Right lobe of liver (tissue), 6 donors: ENCODE data around the gene PTMA. TPM values are rescaled to one million over a fixed set of nuclear protein-coding genes. Genes with fewer than 3 reads are reported as not detected.
"Not testable (repeated sequence)": the region's sequence is repeated elsewhere in the genome, so short reads cannot be mapped to it uniquely, and the experiment has no call there.

Experiments
- ATAC-seq, 4 donors: fragments of 200-7000 bp; cut with Tn5 transposase; one replicate each; pipeline ENCODE4 v1.9.1; 2020; ENCODE audit warnings: mild to moderate bottlenecking in 4 of 4, moderate library complexity in 4 of 4
- DNase-seq, 3 donors: peaks; one replicate each; pipeline ENCODE4 v3.0.0-alpha.2; 2020
- H3K27ac ChIP-seq, 3 donors: fragments of 200-600 bp; one replicate each; pipeline ENCODE4 v1.8.0; 2022
- H3K27me3 ChIP-seq, 2 donors: fragments of 200-600 bp; one replicate each; pipeline ENCODE4 v1.8.0; 2022
- H3K36me3 ChIP-seq, 4 donors: fragments of 200-600 bp; sonication (generic) in 1 of 4; one replicate each; pipeline versions ENCODE4 v1.5.1 to v1.8.0; 2017 to 2022; ENCODE audit warnings: control low read depth in 1 of 4
- H3K4me1 ChIP-seq, 4 donors: fragments of 200-600 bp; sonication (generic) in 1 of 4; one replicate each; pipeline versions ENCODE4 v1.5.1 to v1.8.0; 2017 to 2022; ENCODE audit warnings: control low read depth in 1 of 4
- H3K4me3 ChIP-seq, 3 donors: fragments of 200-600 bp; one replicate each; pipeline ENCODE4 v1.8.0; 2022
- H3K9me3 ChIP-seq, 4 donors: fragments of 200-600 bp; sonication (generic) in 1 of 4; one replicate each; pipeline versions ENCODE4 v1.5.1 to v1.8.0; 2017 to 2022; ENCODE audit warnings: control low read depth in 1 of 4
- POLR2A ChIP-seq: fragments of 450-650 bp; IDR thresholded peaks from one replicate; pipeline ENCODE4 v1.6.1; 2017; ENCODE audit warnings: antibody characterized with exemption, mild to moderate bottlenecking
- WGBS: methylation state at CpG from one replicate; pipeline ENCODE4 v1.1.6; 2018; ENCODE audit warnings: low coverage, low lambda C conversion rate; ENCODE audit not compliant: insufficient coverage; ENCODE audit errors: missing lambda C conversion rate; 5-methylcytosine and 5-hydroxymethylcytosine counted together
- intact Hi-C, 2 donors: fragments of 100-400 bp; cut with DNase I; formaldehyde crosslinking; loops; one replicate each; pipeline versions ENCODE4 v1.11.2 to v1.14.1; 2022
- long read RNA-seq: library from polyadenylated mRNA; unstranded; transcript quantifications from one replicate; pipeline ENCODE4 v2.0.0, GENCODE V29; 2019
- total RNA-seq, 6 experiments: library from RNA; depleted of rRNA in 2 of 6; stranded (reverse); fragments of >200 nt in 2 of 6; fragmentation: NEBNext Ultra II Directional in 3 of 6; extraction: Animal tissue kit (Norgen Biotek cat#: 25700) in 3 of 6; gene quantifications; one replicate each; pipeline versions ENCODE4 v1.1.0 to v1.2.4, GENCODE V29; 2016 to 2023
- TF ChIP-seq, protein P1 (sequence below), 4 donors: fragments of 200-600 bp in 3 of 4; fragments of 450-650 bp in 1 of 4; IDR thresholded peaks; one replicate each; pipeline versions ENCODE4 v1.5.1 to v1.8.0; 2016 to 2022; ENCODE audit warnings: antibody characterized with exemption in 4 of 4, mild to moderate bottlenecking in 2 of 4
- donor health status: DM: no; HTN: yes; CAD: no.
- donor health status: DM: no; HTN: no; CAD: no.
- donor health status: DM: no; HTN: no; CAD: no.
- donor health status: DM: no; HTN: yes; CAD: no.
- donor health status: DM: no; HTN: yes; CAD: no.

The PTMA gene, protein sequence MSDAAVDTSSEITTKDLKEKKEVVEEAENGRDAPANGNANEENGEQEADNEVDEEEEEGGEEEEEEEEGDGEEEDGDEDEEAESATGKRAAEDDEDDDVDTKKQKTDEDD
- total RNA-seq, result 100 to 1,000 TPM; 180 to 373 (median 252) TPM
- long read RNA-seq, transcript PTMA-202 (5 exons, 1,221 nt), result major isoform, 79 of 101 reads
- long read RNA-seq, transcript PTMA-201 (5 exons, 1,212 nt), result minor isoform, 8 of 101 reads
- long read RNA-seq, partial matches to known transcripts, result 7 of 101 reads
- long read RNA-seq, other reads (novel, unspliced or antisense), result 6 of 101 reads

DNA sequence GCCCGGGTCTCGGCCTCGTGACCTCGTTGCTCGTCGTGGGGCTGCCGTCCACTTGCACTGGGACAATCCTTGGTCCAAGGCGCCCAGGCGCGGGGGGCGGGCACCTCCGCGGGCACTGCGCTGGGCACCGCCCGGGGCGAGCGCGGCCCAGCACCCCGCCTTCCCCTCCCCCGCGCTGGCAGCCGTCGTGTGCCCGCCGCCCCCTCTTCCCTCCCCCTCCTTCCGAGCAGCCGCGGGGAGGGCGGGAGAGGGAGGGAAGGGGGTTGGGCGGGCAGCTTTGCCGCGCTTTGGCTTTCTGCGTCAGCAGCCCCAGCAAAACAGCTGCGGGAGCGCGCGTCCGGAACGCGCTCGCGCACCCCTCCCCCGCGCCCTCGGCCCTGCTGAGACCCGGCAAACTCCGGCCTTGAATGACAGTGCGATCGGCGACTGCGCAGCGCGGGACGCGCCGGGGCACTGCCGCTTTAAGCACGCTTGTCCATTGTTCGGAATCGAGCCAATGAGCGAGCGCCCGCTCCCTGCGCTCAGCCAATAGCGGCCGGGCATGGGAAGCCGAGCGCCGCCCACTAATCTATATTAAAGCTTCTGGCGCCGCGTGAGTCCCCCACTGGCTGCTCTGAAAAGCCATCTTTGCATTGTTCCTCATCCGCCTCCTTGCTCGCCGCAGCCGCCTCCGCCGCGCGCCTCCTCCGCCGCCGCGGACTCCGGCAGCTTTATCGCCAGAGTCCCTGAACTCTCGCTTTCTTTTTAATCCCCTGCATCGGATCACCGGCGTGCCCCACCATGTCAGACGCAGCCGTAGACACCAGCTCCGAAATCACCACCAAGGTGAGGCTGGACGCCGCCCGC, at the start of gene PTMA:
Gene PTMA, plus strand, starts transcription at position 599 of the 846 bp plus-strand sequence. Its CDS starts 182 bp downstream, at position 781.
- Histone ChIP-seq H3K9me3 (no peaks in the 10 kb centered on the region), H3K4me3 (peak within 1 kb of the TSS; percentile 82 to 97 (median 94)), H3K4me1 (peaks cover 0 to 21% (median 10%) of the 10 kb centered on the region in 4 donors), H3K27ac (peak within 1 kb of the TSS; percentile 99 to 100 (median 100)), H3K36me3 (peaks cover 0 to 11% (median 4%) of the 10 kb centered on the region in 4 donors), H3K27me3 (no peaks in the 10 kb centered on the region)
- peak; percentile 93 for TF ChIP-seq POLR2A
- TF ChIP-seq, protein P1, sequence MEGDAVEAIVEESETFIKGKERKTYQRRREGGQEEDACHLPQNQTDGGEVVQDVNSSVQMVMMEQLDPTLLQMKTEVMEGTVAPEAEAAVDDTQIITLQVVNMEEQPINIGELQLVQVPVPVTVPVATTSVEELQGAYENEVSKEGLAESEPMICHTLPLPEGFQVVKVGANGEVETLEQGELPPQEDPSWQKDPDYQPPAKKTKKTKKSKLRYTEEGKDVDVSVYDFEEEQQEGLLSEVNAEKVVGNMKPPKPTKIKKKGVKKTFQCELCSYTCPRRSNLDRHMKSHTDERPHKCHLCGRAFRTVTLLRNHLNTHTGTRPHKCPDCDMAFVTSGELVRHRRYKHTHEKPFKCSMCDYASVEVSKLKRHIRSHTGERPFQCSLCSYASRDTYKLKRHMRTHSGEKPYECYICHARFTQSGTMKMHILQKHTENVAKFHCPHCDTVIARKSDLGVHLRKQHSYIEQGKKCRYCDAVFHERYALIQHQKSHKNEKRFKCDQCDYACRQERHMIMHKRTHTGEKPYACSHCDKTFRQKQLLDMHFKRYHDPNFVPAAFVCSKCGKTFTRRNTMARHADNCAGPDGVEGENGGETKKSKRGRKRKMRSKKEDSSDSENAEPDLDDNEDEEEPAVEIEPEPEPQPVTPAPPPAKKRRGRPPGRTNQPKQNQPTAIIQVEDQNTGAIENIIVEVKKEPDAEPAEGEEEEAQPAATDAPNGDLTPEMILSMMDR (IDR thresholded peaks at IDR 0.05), result peak in 1 of 4 donors; percentile 4
- intact Hi-C loops, result no loop called here
- peak; percentile 100 for DNase-seq
- WGBS, result 0% methylated on average over 8 of the region's 97 CpGs
- peak; percentile 66 to 82 (median 69) for ATAC-seq

DNA sequence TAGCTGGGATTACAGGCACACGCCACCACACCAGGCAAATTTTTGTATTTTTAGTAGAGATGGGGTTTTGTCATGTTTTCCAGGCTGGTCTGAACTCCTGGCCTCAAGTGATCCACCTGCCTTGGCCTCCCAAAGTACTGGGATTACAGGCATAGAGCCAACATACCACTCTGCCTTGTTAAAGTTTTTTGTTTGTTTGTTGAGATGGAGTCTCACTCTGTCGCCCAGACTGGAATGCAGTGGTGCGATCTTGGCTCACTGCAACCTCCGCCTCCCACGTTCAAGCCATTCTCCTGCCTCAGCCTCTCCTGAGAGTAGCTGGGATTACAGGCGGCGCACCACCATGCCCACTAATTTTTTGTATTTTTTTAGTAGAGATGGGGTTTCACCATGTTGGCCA, 48.3 kb upstream of the PTMA start:
- H3K36me3 ChIP-seq, H3K9me3 ChIP-seq, intact Hi-C loops, H3K27me3 ChIP-seq, H3K4me3 ChIP-seq, DNase-seq, H3K4me1 ChIP-seq, ATAC-seq, H3K27ac ChIP-seq: not testable (repeated sequence)
- WGBS, result 100% methylated on average over 6 of the region's 7 CpGs

DNA sequence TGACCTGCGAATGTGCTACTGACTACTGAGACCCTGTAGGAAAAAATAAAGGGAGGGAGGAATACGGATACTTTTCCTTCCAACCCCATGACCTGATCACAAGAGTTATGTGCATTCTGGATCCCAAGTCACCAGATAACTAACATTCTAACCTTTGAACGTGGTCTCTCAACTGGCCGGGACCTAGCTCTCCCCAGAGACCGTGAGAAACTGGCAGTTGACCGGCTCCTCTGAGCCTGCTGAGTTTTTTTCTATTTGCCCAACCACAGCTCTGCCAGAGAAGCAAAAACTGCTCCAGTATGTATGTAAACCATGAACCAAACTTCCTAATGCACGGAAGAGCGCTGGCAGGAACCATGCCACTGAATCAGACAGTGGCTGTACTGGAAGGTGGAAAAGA, 47.5 kb upstream of the PTMA start:
- DNase-seq, result no peak
- ATAC-seq, result peak in 1 of 4 donors; percentile 20
- Histone ChIP-seq H3K9me3 (peaks cover 0 to 2% (median 0%) of the 10 kb centered on the region in 4 donors), H3K4me1 (peaks cover 0 to 6% (median 2%) of the 10 kb centered on the region in 4 donors), H3K36me3 (no peaks in the 10 kb centered on the region), H3K27me3 (no peaks in the 10 kb centered on the region), H3K4me3 (no peak overlapping the region), H3K27ac (no peak overlapping the region)
- TF ChIP-seq, protein P1 (IDR thresholded peaks at IDR 0.05), result no peak
- no peak for TF ChIP-seq POLR2A
- intact Hi-C loops, result no loop called here
- WGBS, result 63% methylated on average over 6 of the region's 8 CpGs

DNA sequence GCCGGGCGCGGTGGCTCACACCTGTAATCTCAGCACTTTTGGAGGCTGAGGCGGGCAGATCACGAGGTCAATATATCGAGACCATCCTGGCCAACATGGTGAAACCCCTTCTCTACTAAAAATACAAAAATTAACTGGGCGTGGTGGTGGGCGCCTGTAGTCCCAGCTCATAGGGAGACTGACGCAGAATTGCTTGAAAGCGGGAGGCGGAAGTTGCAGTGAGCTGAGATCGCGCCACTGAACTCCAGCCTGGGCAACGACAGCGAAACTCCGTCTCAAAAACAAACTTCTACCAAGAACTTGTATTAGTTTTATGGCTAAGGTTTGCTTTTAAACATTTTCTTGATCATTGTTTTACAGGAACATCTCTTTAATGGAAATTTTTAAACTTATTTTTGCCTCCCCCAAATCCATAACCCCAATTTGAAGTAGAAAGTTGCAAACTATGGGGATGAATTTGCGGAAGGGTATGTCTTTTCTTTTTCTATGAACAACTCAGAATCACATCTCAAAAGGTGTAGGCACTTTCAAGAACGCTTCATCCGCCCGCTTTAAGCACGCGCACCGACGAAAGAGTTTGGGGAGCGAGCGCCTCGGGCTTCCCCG, 46.8 kb upstream of the PTMA start:
- H3K27ac ChIP-seq, result peak overlapping the region; percentile 75 to 89 (median 75)
- peaks cover 0 to 6% (median 2%) of the 10 kb centered on the region in 4 donors for H3K4me1 ChIP-seq
- DNase-seq (no peak), ATAC-seq (no peak)
- no peaks in the 10 kb centered on the region for H3K27me3 ChIP-seq
- peaks cover 0 to 2% (median 0%) of the 10 kb centered on the region in 4 donors for H3K9me3 ChIP-seq
- no peaks in the 10 kb centered on the region for H3K36me3 ChIP-seq
- intact Hi-C loops, result no loop called here
- WGBS, result 76% methylated on average over 28 of the region's 28 CpGs
- H3K4me3 ChIP-seq, result peak overlapping the region; percentile 50 to 52 (median 51)
- TF ChIP-seq, protein P1 (IDR thresholded peaks at IDR 0.05), result no peak
- no peak for TF ChIP-seq POLR2A
